HG03575 (cell line): ENCODE data around the gene MFSD6.
"Not testable (repeated sequence)": the region's sequence is repeated elsewhere in the genome, so short reads cannot be mapped to it uniquely, and the experiment has no call there.

Source experiments
- ATAC-seq: cut with Tn5 transposase; IDR thresholded peaks from one replicate; pipeline ENCODE4 v1.9.1; 2021; ENCODE audit not compliant: unreplicated experiment, insufficient number of reproducible peaks, low FRiP score; ENCODE audit errors: extremely low read depth

Gene MFSD6

GRCh38 chr2:190486037-190486623 is 78.0 kb downstream of the MFSD6 start:
- ATAC-seq: no peak

GRCh38 chr2:190488516-190489233 is 80.5 kb downstream of the MFSD6 start:
- no peak for ATAC-seq

- no peak for ATAC-seq
These were observed 81.3 kb downstream of the MFSD6 start for GRCh38 chr2:190489475-190489874.

GRCh38 chr2:190490502-190490901 is 82.3 kb downstream of the MFSD6 start:
- ATAC-seq: no peak

GRCh38 chr2:190493095-190493494 is 84.9 kb downstream of the MFSD6 start:
- ATAC-seq: no peak

- not testable (repeated sequence) for ATAC-seq
These were observed 86.6 kb downstream of the MFSD6 start for GRCh38 chr2:190494600-190495227.

- ATAC-seq: no peak
These were observed 89.3 kb downstream of the MFSD6 start for GRCh38 chr2:190497428-190497827.

GRCh38 chr2:190499273-190499672 is 91.1 kb downstream of the MFSD6 start:
- ATAC-seq: no peak

GRCh38 chr2:190500054-190500502 is 91.9 kb downstream of the MFSD6 start:
- no peak for ATAC-seq

GRCh38 chr2:190501231-190501630 is 93.1 kb downstream of the MFSD6 start:
- ATAC-seq: no peak

GRCh38 chr2:190501702-190502407 is 93.7 kb downstream of the MFSD6 start:
- no peak for ATAC-seq

GRCh38 chr2:190503088-190503487 is 94.9 kb downstream of the MFSD6 start:
- ATAC-seq: no peak

GRCh38 chr2:190504912-190505311 is 96.8 kb downstream of the MFSD6 start:
- ATAC-seq: no peak

GRCh38 chr2:190505696-190506095 is 97.5 kb downstream of the MFSD6 start:
- no peak for ATAC-seq

GRCh38 chr2:190506666-190507065 is 98.5 kb downstream of the MFSD6 start:
- no peak for ATAC-seq

GRCh38 chr2:190507135-190507534 is 99.0 kb downstream of the MFSD6 start:
- ATAC-seq: no peak

- ATAC-seq: not testable (repeated sequence)
These were observed 101.7 kb downstream of the MFSD6 start for GRCh38 chr2:190509895-190510294.

- ATAC-seq: no peak
These were observed 102.9 kb downstream of the MFSD6 start for GRCh38 chr2:190511104-190511503.

- ATAC-seq: no peak
These were observed 104.5 kb downstream of the MFSD6 start for GRCh38 chr2:190512539-190513095.
